Measurements from ENCODE around the gene PDZRN4.
"Not testable (repeated sequence)": the region's sequence is repeated elsewhere in the genome, so short reads cannot be mapped to it uniquely, and the experiment has no call there.

DNA sequence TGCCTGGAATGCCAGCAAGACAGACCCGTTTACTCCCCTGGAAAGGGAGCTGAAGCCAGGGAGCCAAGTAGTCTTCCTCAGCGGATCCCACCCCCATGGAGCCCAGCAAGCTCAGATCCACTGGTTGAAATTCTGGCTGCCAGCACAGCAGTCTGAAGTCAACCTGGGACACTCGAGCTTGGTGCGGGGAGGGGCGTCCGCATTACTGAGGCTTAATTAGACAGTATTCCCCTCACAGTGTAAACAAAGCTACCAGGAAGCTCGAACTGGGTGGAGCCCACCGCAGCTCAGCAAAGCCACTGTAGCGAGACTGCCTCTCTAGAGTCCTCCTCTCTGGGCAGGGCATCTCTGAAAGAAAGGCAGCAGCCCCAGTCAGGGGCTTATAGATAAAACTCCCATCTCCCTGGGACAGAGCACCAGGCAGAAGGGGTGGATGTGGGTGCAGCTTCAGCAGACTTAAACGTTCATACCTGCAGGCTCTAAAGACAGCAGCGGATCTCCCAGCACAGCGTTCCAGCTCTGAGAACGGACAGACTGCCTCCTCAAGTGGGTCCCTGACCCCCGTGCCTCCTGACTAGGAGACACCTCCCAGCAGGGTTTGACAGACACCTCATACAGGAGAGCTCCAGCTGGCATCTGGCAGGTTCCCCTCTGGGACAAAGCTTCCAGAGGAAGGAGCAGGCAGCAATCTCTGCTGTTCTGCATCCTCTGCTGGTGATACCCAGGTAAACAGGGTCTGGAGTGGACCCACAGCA is 92.4 kb downstream of the PDZRN4 start:
- not testable (repeated sequence) for TF ChIP-seq ZFP30 (CRISPR knock-in tag; IDR thresholded peaks at IDR 0.05); GLIS3 (CRISPR knock-in tag; IDR thresholded peaks at IDR 0.05); ARNTL (CRISPR knock-in tag; IDR thresholded peaks at IDR 0.05; ENCODE audit: borderline replicate concordance, low read depth); ZNF70 (CRISPR knock-in tag; IDR thresholded peaks at IDR 0.05); TOX (CRISPR knock-in tag; IDR thresholded peaks at IDR 0.05; ENCODE audit: borderline replicate concordance); RARB (CRISPR knock-in tag; IDR thresholded peaks at IDR 0.05); PPARA (CRISPR knock-in tag; IDR thresholded peaks at IDR 0.05; ENCODE audit: borderline replicate concordance); ISL1 (CRISPR knock-in tag; IDR thresholded peaks at IDR 0.05)
- TF ChIP-seq, protein P1, sequence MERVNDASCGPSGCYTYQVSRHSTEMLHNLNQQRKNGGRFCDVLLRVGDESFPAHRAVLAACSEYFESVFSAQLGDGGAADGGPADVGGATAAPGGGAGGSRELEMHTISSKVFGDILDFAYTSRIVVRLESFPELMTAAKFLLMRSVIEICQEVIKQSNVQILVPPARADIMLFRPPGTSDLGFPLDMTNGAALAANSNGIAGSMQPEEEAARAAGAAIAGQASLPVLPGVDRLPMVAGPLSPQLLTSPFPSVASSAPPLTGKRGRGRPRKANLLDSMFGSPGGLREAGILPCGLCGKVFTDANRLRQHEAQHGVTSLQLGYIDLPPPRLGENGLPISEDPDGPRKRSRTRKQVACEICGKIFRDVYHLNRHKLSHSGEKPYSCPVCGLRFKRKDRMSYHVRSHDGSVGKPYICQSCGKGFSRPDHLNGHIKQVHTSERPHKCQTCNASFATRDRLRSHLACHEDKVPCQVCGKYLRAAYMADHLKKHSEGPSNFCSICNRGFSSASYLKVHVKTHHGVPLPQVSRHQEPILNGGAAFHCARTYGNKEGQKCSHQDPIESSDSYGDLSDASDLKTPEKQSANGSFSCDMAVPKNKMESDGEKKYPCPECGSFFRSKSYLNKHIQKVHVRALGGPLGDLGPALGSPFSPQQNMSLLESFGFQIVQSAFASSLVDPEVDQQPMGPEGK (CRISPR knock-in tag; IDR thresholded peaks at IDR 0.05; ENCODE audit: borderline replicate concordance): not testable (repeated sequence)
- TF ChIP-seq, protein P2, sequence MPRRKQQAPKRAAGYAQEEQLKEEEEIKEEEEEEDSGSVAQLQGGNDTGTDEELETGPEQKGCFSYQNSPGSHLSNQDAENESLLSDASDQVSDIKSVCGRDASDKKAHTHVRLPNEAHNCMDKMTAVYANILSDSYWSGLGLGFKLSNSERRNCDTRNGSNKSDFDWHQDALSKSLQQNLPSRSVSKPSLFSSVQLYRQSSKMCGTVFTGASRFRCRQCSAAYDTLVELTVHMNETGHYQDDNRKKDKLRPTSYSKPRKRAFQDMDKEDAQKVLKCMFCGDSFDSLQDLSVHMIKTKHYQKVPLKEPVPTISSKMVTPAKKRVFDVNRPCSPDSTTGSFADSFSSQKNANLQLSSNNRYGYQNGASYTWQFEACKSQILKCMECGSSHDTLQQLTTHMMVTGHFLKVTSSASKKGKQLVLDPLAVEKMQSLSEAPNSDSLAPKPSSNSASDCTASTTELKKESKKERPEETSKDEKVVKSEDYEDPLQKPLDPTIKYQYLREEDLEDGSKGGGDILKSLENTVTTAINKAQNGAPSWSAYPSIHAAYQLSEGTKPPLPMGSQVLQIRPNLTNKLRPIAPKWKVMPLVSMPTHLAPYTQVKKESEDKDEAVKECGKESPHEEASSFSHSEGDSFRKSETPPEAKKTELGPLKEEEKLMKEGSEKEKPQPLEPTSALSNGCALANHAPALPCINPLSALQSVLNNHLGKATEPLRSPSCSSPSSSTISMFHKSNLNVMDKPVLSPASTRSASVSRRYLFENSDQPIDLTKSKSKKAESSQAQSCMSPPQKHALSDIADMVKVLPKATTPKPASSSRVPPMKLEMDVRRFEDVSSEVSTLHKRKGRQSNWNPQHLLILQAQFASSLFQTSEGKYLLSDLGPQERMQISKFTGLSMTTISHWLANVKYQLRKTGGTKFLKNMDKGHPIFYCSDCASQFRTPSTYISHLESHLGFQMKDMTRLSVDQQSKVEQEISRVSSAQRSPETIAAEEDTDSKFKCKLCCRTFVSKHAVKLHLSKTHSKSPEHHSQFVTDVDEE (CRISPR knock-in tag; IDR thresholded peaks at IDR 0.05): not testable (repeated sequence)
